ENCODE results near the gene NKX6-2. TPM values are rescaled to one million over a fixed set of nuclear protein-coding genes. Genes with fewer than 3 reads are reported as not detected.

Gene NKX6-2
- total and polyA plus RNA-seq, 4 donors: 0.06 to 0.11 TPM; not detected in 2

DNA sequence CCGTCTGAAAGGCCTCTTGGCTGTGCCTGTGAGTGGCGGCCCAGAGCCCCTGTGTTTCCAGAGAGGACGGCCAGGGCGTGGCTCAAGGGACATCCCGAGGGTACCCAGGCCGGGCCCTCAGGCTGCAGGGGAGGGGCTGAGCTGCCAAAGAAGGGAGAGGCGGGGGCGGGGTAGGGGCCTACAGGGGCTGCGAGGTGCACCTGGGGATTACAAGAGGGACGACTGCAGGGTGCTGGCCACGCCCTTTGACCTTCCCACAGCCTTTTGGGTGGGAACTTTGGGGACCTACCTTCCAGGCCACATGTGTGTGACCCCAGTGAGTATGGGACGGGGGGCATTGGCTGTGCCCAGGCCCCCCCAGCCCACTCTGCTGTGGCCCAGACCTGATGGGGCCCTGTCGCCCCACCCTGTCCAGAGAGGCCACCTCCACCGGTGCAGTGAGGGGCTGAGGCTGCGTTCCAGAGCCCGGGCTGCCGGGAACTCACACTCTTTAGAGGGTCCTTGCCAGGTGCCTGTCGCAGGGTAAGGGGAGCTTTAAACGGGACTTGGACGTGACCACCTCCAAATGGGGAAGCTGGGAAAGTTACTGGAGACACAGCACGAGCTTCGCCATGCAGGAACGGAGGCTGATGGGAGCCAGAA lies 19.0 kb upstream of the NKX6-2 start:
- H3K27ac ChIP-seq (ENCODE audit: low read depth in 1 of 2, low read length in 1 of 2): no peak overlapping the region
- H3K4me3 ChIP-seq: no peak overlapping the region
- 69 to 85% methylated on average over 20 to 23 of the region's 23 CpGs for WGBS, 2 donors
- H3K36me3 ChIP-seq (ENCODE audit: control insufficient read depth in 4 of 4, insufficient read depth in 4 of 4, low read length in 4 of 4): no peaks in the 10 kb centered on the region
- H3K27me3 ChIP-seq (ENCODE audit: control insufficient read depth in 3 of 3, insufficient read depth in 3 of 3, low read length in 2 of 3): peaks cover 0 to 7% (median 5%) of the 10 kb centered on the region in 3 donors
- TF ChIP-seq, protein P1, sequence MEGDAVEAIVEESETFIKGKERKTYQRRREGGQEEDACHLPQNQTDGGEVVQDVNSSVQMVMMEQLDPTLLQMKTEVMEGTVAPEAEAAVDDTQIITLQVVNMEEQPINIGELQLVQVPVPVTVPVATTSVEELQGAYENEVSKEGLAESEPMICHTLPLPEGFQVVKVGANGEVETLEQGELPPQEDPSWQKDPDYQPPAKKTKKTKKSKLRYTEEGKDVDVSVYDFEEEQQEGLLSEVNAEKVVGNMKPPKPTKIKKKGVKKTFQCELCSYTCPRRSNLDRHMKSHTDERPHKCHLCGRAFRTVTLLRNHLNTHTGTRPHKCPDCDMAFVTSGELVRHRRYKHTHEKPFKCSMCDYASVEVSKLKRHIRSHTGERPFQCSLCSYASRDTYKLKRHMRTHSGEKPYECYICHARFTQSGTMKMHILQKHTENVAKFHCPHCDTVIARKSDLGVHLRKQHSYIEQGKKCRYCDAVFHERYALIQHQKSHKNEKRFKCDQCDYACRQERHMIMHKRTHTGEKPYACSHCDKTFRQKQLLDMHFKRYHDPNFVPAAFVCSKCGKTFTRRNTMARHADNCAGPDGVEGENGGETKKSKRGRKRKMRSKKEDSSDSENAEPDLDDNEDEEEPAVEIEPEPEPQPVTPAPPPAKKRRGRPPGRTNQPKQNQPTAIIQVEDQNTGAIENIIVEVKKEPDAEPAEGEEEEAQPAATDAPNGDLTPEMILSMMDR (IDR thresholded peaks at IDR 0.05; ENCODE audit: control extremely low read depth, extremely low read depth): no peak
- no peak for ATAC-seq (ENCODE audit: insufficient read depth, low FRiP score)
- peaks cover 0 to 7% (median 1%) of the 10 kb centered on the region in 4 donors for H3K9me3 ChIP-seq (ENCODE audit: control insufficient read depth in 4 of 4, insufficient read depth in 3 of 4, low read length in 3 of 4)
- no peak overlapping the region for H3K9ac ChIP-seq (ENCODE audit: insufficient read depth in 1 of 2, low read length in 2 of 2)
- no peak for DNase-seq
- peaks cover 0 to 5% (median 0%) of the 10 kb centered on the region in 5 donors for H3K4me1 ChIP-seq (ENCODE audit: control insufficient read depth in 5 of 5, insufficient read depth in 5 of 5, low read length in 5 of 5)

DNA sequence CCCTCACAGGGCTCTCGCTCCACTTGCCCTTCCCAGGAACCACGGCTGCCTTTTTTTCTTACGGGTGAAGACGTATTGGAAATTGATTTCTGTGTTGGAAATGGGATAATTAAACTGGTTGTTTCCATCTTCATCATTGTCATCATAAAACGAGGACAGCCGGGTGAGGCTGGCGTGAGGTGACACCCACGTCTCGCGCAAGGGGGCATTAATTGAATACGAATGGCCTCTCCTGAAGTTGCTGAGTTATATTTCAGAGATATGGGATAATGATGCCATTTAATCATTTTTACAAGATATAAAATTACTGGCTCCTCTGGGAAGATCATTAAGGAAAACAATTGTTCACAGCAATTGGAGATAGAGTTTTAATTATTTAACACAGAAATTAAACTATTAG lies 18.3 kb upstream of the NKX6-2 start:
- 89 to 95% methylated on average over 11 of the region's 11 CpGs for WGBS, 2 donors
- H3K4me1 ChIP-seq (ENCODE audit: control insufficient read depth in 5 of 5, insufficient read depth in 5 of 5, low read length in 5 of 5): peaks cover 0 to 5% (median 0%) of the 10 kb centered on the region in 5 donors
- no peak overlapping the region for H3K4me3 ChIP-seq
- H3K27me3 ChIP-seq (ENCODE audit: control insufficient read depth in 3 of 3, insufficient read depth in 3 of 3, low read length in 2 of 3): peaks cover 0 to 5% (median 5%) of the 10 kb centered on the region in 3 donors
- no peaks in the 10 kb centered on the region for H3K36me3 ChIP-seq (ENCODE audit: control insufficient read depth in 4 of 4, insufficient read depth in 4 of 4, low read length in 4 of 4)
- peaks cover 0 to 7% (median 1%) of the 10 kb centered on the region in 4 donors for H3K9me3 ChIP-seq (ENCODE audit: control insufficient read depth in 4 of 4, insufficient read depth in 3 of 4, low read length in 3 of 4)
- no peak for ATAC-seq (ENCODE audit: insufficient read depth, low FRiP score)
- DNase-seq: no peak
- TF ChIP-seq, protein P1 (IDR thresholded peaks at IDR 0.05; ENCODE audit: control extremely low read depth, extremely low read depth): no peak
- H3K9ac ChIP-seq (ENCODE audit: insufficient read depth in 1 of 2, low read length in 2 of 2): no peak overlapping the region
- H3K27ac ChIP-seq (ENCODE audit: low read depth in 1 of 2, low read length in 1 of 2): no peak overlapping the region

DNA sequence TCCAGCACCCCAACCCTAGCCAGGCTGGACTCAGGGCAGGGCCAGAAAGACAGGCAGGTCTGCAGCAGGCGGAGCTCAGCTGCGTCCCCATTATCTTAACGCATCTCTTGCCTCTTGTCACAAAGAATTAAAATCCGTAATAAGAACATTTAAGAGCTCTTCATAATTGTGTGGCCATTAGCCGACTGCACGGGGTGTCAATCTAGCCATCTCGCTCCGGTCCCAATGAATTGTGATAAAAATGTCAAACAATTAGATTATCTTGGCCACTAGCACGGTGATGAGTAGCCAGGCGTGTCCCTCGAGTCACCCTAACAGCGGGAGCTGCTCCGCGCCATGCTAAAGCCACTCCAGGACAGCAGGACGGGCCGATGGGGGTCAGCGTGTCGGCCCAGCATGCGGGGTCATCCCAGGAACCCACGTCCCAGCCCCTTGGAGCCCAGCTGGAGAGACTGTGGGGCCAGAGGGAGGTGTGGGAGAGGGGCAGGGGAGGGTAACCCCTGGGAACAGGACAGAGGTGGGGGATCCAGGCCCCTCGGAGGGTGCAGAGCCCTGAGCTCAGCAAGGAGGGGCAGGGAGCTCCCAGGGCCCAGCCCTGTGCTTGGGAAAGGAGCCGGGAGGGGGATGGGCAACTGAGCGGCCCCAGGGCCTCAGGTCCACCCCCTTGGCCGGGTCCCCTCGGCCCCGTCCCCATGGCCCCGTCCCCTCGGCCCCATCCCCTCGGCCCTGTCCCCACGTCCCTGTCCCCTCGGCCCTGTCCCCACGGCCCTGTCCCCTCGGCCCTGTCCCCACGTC lies 17.7 kb upstream of the NKX6-2 start:
- TF ChIP-seq, protein P1 (IDR thresholded peaks at IDR 0.05; ENCODE audit: control extremely low read depth, extremely low read depth): no peak
- H3K9ac ChIP-seq (ENCODE audit: insufficient read depth in 1 of 2, low read length in 2 of 2): no peak overlapping the region
- DNase-seq: no peak

More for the DNA sequence above, 17.7 kb upstream of the NKX6-2 start:
- peaks cover 0 to 5% (median 5%) of the 10 kb centered on the region in 3 donors for H3K27me3 ChIP-seq (ENCODE audit: control insufficient read depth in 3 of 3, insufficient read depth in 3 of 3, low read length in 2 of 3)
- H3K27ac ChIP-seq (ENCODE audit: low read depth in 1 of 2, low read length in 1 of 2): no peak overlapping the region
- peaks cover 0 to 7% (median 1%) of the 10 kb centered on the region in 4 donors for H3K9me3 ChIP-seq (ENCODE audit: control insufficient read depth in 4 of 4, insufficient read depth in 3 of 4, low read length in 3 of 4)
- H3K36me3 ChIP-seq (ENCODE audit: control insufficient read depth in 4 of 4, insufficient read depth in 4 of 4, low read length in 4 of 4): no peaks in the 10 kb centered on the region
- WGBS, 2 donors: 79 to 86% methylated on average over 30 to 34 of the region's 34 CpGs
- ATAC-seq (ENCODE audit: insufficient read depth, low FRiP score): no peak
- no peak overlapping the region for H3K4me3 ChIP-seq
- H3K4me1 ChIP-seq (ENCODE audit: control insufficient read depth in 5 of 5, insufficient read depth in 5 of 5, low read length in 5 of 5): peaks cover 0 to 5% (median 0%) of the 10 kb centered on the region in 5 donors

All from lung (tissue), 12 donors.